Fibroblast of villous mesenchyme (primary cell): ENCODE results near the gene SPNS3. TPM values are rescaled to one million over a fixed set of nuclear protein-coding genes. Genes with fewer than 3 reads are reported as not detected.

Experiments used
- DNase-seq: peaks from one replicate; pipeline ENCODE4 v3.0.0-alpha.2; 2010; ENCODE audit warnings: low read depth
- H3K4me3 ChIP-seq: 2 replicates; pipeline ENCODE4 v1.5.1; 2011; ENCODE audit warnings: low read depth, mild to moderate bottlenecking, low read length
- CTCF ChIP-seq: IDR thresholded peaks from 2 replicates; pipeline ENCODE4 v1.5.1; 2012; ENCODE audit warnings: low read depth, mild to moderate bottlenecking, low read length; ENCODE audit not compliant: insufficient read depth
- total RNA-seq: library from RNA; depleted of rRNA; stranded (reverse); fragments of >200 nt; gene quantifications from 2 replicates; pipeline ENCODE4 v1.2.3, GENCODE V29; 2012

Gene SPNS3
- total RNA-seq, 1 donor: not detected

DNA sequence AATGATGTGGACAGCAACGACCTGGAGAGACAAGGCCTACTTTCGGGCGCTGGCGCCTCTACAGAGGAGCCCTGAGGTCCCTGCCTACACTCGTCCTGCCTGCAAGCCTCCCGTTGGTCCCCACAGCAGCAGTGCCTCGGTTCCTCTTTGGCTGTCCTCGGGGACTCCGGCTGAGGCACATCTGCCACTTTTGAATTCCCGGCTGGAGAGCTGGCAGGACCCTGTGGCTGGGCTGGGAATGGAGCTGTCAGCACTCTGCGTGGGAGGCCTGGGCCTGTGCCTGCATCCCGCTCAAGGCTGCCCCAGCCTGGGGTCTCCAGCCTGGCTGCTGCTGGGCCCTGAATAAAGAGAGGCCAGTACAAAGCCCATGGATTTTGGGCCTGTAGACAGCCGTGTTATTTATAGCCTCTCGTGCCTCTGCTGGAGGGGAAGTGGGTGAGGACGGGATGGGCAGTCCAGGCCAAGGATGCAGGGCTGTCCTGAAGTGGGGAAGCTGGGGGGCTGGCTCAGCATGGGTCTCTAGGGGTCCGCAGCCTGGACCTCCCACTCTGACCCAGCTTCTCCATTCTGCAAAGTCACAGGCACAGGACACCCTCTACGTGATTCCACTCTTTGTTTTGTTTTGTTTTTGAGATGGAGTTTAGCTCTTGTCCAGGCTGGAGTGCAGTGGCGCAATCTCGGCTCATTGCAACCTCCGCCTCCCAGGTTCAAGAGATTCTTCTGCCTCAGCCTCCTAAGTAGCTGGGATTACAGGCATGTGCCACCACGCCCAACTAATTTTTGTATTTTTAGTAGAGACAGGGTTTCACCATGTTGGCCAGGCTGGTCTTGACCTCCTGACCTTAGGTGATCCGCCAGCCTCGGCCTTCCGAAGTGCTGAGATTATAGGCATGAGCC, 54.3 kb downstream of the SPNS3 start:
- no peak for DNase-seq
- H3K4me3 ChIP-seq: no peak overlapping the region
- TF ChIP-seq CTCF: no peak

GRCh38 chr17:4488989-4489595, 55.4 kb downstream of the SPNS3 start:
- no peak for TF ChIP-seq CTCF
- DNase-seq: no peak
- no peak overlapping the region for H3K4me3 ChIP-seq

DNA sequence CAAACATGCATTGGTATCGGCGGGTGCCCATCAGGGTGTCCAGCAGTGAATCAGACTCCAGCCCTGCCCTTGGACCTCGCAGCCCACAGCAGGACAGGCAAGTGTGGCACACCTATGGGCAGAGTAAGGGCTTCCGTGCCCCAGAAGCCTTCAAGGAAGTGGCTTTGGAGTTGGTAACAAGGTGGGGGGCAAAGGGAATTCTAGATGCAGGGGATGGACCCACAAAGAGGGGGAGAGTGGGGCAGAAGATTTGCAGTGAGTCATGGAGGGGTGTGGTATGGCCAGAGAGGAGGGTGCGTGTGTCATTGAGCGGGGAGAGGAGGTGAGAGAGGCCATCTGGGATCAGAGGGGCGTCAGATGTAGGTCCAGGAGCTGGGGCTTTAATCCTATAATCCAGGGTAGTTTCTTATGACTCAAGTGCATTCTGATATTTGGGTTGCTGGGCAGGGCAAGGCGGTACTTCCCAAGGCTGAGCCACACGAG, 56.4 kb downstream of the SPNS3 start:
- no peak for DNase-seq
- TF ChIP-seq CTCF: no peak
- H3K4me3 ChIP-seq: no peak overlapping the region

DNA sequence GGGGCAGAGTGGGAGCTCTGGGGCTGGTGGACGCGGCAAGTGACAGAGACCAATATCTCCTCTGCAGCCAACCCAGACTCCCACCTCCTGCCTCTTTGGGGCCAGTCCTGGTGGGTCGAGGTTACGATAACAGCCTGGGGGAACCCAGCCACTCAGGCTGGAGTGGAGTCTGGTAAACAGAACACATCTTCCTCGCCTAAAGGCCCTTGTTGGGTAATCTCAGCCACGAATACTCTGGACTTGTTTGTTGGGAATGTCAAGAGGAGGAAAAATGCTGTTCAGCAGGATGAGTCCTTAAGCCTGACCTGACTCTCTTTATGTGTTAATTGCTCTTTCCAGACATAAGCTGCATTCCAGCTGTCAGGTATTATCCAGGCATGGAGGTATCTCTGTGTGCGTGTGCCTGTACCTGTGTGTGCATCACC, 56.9 kb downstream of the SPNS3 start:
- no peak for DNase-seq
- H3K4me3 ChIP-seq: no peak overlapping the region
- no peak for TF ChIP-seq CTCF

- no peak overlapping the region for H3K4me3 ChIP-seq
- no peak for TF ChIP-seq CTCF
- DNase-seq: peak; percentile 64
Observed at GRCh38 chr17:4492721-4493561, 59.2 kb downstream of the SPNS3 start.

GRCh38 chr17:4497101-4497824, 63.5 kb downstream of the SPNS3 start:
- no peak for DNase-seq
- no peak overlapping the region for H3K4me3 ChIP-seq
- no peak for TF ChIP-seq CTCF
